Vagina (tissue), 2 donors: ENCODE data around the gene ADGRA1.

Experiments used
- CTCF ChIP-seq, 3 experiments: fragments of 450-650 bp in 2 of 3; fragments of 200-600 bp in 1 of 3; sonication (generic) in 1 of 3; IDR thresholded peaks; one replicate each; pipeline ENCODE4 v1.5.1; 2017 to 2019; ENCODE audit warnings: antibody characterized with exemption in 3 of 3, mild to moderate bottlenecking in 2 of 3, moderate library complexity in 2 of 3
- POLR2A ChIP-seq, 2 donors: fragments of 450-650 bp; IDR thresholded peaks; one replicate each; pipeline ENCODE4 v1.6.1; 2017; ENCODE audit warnings: antibody characterized with exemption in 2 of 2, mild to moderate bottlenecking in 2 of 2, moderate library complexity in 2 of 2
- POLR2AphosphoS5 ChIP-seq, 2 donors: sonication (generic); formaldehyde crosslinking; IDR thresholded peaks; one replicate each; pipeline ENCODE4 v1.9.0; 2017; ENCODE audit warnings: antibody characterized with exemption in 2 of 2, mild to moderate bottlenecking in 2 of 2, low read depth in 1 of 2; ENCODE audit not compliant: insufficient read depth in 1 of 2

- TF ChIP-seq CTCF (IDR thresholded peaks at IDR 0.05) (no peak), POLR2AphosphoS5 (IDR thresholded peaks at IDR 0.05; ENCODE audit: insufficient read depth in 1 of 2, low read depth in 1 of 2) (no peak), POLR2A (IDR thresholded peaks at IDR 0.05) (no peak)
Observed at GRCh38 chr10:133080683-133081040, 7.1 kb upstream of the ADGRA1 start.
